Left lobe of liver (tissue), 2 donors: ENCODE results near the gene ADIG. TPM values are rescaled to one million over a fixed set of nuclear protein-coding genes. Genes with fewer than 3 reads are reported as not detected.

Source experiments
- ATAC-seq: fragments of 200-7000 bp; cut with Tn5 transposase; one replicate; pipeline ENCODE4 v1.9.1; 2020; ENCODE audit warnings: mild to moderate bottlenecking, moderate library complexity
- DNase-seq: peaks from one replicate; pipeline ENCODE4 v3.0.0-alpha.2; 2020; ENCODE audit warnings: low spot score
- total RNA-seq: library from RNA; stranded (reverse); gene quantifications from one replicate; pipeline ENCODE4 v1.2.1, GENCODE V29; 2021
- donor health status: DM: no; HTN: no; CAD: no; lungs with moderate emphysema.
- donor health status: DM: no; HTN: yes; CAD: no.

ADIG gene
- total RNA-seq, 1 donor from 2014 or later = not detected

DNA sequence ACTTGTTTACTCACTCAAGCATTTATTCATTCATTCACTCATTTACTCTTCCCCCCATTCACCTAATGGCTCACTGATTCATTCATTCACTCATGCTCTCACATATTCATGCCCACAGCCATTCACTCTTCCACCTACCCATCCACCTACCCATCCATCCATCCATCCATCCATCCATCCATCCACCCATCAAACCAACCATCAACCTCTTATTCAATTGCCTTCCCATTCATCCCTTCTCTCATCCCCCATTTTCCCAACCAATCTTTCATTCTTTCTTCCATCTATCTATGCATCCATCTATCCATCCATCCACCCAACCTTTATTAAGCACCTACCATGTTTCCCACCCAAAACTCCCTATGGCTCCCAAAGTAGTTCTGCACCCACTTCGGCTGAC lies 19.1 kb downstream of the ADIG start:
- no peak for DNase-seq
- ATAC-seq = no peak

DNA sequence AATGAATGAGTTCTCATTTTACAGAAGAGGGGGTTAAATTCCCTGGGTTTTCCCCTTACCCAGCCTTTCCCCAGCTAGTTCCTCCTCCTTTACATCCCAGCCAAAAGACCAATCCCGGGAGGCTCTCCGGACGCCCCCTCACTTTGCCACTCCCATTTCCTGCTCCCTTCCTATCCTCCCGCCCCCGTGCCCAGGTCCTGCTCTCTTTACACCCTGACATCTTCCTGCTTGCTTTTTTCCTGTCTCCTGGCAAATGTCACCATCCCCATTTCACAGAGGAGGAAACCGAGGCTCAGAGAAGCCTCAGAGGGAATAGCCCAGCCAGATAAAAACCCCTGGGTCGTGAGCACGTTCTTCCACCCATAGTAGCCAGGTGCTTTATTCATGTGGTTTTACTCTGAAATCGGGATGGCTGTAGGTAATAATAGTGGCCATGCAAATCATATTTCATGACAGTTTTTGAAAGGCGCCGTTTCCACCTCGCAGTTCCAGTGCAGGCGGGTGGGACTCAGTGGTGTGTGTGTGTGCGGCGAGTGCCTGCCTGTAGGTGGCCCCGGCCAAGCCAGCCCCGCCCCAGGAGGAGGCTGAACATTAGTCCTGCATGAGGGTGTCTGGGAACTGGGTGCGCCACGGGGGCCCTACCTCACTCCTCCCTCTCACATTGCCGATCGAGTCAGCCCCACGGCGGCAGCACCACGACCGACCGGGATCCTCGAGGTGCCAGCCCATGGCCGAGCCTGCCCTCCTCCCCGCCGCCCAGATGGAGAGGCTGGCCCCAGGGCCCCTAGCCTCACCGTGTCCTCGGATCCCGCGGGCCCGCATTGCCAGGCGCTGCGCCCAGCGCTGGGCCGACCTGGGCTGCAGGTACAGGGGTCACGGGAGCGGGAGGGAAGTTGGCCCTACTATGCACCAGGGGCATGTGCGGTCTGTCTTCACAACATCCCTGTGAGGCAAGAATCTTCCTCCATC lies 20.5 kb downstream of the ADIG start, which contains the start of gene ARHGAP40:
Gene ARHGAP40, plus strand, starts transcription at position 594 of the 969 bp plus-strand sequence.
- no peak for DNase-seq
- peak; percentile 23 for ATAC-seq

DNA sequence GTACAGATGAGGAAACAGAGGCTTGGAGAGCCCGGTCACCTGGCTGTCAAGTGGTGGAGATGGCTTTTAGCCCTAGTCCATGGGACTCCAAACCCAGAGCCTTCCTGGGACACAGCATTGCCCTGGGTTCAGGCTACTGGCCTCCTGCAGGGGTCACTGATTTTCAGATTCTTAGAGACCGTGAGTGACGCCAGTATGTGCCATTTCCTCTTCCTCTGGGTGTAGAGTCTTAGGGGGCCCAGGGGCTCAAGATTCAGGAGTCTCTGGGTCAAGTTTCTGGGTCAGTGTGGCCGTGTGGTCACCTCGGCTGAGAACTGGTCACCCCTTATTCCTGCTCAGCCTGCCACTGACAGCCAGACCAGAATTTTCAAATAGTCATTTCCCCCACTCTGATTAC lies 21.2 kb downstream of the ADIG start:
- no peak for DNase-seq
- ATAC-seq = no peak

DNA sequence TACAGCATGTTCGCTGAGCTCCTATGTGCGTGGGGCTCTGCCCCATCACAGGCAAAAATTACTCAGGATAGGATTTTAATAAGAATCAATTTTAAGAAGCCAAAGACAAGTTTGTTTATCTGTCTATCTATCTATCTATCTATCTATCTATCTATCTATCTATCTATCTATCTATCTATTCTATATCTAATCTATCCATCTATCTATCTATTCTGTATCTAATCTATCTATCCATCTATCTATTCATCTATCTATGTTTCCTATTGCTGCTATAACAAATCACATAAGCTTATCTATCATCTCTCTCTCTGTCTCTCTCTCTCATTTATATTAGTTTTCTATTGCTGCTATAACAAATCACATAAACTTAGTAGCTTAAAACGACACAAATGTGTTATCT lies 22.3 kb downstream of the ADIG start:
- DNase-seq (no peak), ATAC-seq (no peak)

DNA sequence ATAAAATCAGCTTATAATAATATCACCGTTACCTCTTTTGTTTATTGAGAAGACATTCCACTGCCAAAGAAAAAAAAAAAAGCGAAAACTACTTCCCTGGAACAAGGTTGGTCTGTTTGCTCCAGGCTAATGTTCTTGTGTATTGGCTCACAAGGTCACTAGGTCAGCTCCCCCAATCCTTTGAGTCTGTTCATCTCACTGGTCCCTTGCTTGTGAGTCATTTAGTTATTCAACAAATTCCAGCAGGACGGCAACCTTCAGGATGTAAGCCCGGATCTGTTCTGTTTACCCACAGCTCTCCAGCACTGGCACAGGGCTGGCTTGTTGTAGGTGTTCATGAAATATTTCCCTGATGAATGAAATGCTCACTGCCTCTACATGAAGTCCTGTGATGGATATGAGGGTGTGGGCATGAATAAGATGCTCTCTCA lies 23.9 kb downstream of the ADIG start:
- ATAC-seq = no peak
- no peak for DNase-seq

DNA sequence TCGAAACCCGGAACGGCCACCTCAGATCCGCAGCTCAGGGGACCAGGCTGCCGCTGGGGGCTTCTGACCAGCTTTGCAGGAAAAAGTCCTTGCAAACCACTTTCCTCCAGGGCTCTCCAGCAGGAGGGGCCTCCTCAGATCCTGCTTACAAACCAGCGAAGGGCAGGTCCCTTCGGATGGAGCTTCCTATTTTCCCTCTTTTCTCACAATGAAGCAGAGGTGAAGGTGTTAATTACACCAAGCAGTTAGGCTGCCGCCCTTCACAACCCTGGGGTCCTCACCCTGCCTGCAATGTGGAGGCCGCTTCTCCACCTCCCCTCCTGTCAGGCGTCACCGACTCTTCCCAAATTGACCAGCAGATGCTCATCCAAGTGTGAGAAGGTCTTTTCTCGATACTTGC lies 26.4 kb downstream of the ADIG start:
- no peak for DNase-seq

DNA sequence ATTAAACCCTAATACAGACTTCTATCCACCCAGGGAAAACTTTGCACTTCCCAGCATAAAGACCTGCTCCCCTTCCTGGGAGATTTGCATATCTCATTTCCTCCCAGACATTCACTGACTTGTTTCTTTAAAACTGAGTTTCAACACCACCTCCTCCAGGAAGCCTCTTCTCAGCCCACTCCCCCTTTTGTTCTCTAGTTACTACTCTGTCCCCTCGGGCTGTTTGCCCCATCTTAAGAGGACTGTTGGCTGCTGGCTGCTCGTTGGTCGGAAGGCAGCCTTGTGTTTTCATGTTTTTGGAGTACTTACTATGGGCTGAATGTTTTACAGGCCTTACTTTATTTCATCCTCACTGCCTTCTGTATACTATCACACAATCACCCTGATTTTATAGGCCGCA lies 27.2 kb downstream of the ADIG start:
- no peak for ATAC-seq

More for the DNA sequence above, 26.4 kb downstream of the ADIG start:
- no peak for ATAC-seq

DNA sequence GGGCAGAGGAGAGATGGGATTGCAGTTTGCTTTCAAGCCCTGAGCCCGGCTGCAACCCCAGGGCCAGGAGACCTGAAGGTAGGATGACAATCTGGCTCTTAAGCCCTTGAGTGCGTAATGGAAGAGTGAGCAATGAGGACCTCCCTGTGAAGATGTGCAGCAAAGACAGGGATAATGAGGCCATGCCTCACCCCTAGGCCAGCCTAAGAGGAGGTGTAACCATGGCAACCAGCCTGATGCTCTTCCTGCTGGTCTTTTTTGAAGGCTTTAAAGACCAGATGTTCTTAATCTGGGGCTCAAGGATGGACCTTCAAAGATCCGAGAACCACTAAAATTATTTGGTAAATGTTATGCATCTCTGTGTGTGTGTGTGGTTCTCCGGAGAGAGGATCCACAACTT lies 28.8 kb downstream of the ADIG start:
- no peak for ATAC-seq

More for the DNA sequence above, 27.2 kb downstream of the ADIG start:
- no peak for DNase-seq

DNA sequence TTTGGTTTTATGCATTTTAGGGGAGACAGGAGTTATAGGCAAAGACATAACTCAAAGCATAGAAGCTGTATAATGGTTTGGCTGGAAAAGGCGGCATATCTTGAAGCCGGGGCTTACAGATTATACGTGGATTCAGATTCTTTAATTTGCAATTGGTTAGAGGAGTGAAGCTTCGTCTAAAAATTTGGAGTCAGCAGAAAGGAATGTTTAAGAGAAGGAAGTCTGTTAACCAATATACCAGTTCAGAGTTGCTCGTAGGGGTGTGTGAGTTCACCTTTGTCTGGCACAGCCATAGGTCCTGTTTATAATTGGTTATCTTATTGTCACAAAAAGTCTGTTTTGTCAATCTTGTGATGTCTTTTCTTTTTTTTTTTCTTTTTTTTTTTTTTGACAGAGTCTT lies 29.5 kb downstream of the ADIG start:
- no peak for DNase-seq
- no peak for ATAC-seq

More for the DNA sequence above, 28.8 kb downstream of the ADIG start:
- DNase-seq = no peak

DNA sequence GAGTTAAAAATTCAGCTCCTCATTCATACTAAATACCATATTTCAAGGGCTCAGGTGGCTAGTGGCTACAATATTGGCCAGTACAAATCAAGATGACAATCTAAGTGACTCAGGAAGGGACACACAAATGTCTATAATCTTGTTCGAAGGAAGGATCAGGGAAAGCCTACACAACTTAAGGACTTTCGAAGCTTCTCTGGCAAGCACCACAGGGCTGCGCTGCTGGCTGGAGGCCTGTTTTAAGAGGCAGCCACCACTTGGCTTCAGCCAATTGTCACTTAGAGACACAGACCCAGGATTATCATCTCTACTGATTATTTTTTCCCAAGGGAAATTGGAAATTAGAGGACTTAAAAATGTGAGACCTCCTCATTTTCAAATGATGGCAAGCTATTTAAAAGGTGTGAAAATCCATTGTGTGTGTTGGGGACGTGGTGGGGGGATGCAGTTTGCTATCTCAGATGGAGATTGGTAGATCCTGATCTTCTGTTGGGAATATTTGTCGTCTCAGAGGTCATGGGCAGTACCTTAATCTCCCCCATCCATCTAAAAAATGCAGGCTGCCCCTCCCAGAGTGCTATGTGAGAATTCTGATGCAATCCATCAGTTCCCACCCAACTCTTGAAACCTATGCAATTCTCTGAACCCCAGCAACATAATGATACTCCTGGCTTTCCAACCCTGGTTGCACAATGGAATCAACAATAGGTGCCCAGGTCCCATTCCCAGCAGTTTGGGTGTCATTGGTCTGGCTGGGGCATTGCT lies 31.9 kb downstream of the ADIG start:
- DNase-seq (no peak), ATAC-seq (no peak)

DNA sequence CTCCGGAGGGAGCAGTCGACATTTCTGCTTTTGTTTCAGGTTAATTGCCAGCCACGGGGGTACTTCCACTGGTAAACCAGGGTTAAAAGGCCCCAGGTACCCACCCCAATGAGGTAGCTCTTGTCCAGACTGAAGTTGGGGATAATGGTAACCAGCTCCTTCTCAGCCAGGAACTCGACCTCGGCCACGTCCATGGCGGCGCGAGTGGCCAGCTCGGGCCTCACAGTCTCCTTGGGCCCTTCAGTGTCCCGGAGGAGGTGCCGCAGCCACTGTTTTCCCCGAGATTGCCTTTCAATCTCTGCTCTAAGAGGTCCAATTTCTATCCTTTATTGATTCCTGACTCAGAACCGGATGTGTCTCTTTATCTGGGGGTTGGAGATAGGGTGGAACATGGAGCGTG lies 34.3 kb downstream of the ADIG start:
- no peak for ATAC-seq
- DNase-seq = no peak

DNA sequence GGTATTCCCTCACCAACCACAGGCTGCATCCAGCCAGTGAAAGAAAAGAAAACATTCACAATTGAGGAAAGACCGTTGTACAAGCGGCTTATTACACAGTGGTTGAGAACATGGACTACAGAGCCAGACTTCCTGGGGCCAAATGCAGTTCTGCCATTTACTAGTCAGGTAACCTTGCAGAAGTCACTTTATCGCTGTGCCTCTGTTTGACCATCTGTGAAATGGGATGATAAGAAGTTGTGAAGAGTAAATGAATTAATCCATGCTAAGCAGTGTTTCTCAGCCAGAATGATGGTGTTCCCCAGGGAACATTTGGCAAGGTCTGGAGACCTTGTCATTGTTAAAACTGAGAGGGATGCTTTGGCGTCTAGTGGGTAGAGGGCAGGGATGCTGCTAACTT lies 35.5 kb downstream of the ADIG start:
- ATAC-seq (no peak), DNase-seq (no peak)

DNA sequence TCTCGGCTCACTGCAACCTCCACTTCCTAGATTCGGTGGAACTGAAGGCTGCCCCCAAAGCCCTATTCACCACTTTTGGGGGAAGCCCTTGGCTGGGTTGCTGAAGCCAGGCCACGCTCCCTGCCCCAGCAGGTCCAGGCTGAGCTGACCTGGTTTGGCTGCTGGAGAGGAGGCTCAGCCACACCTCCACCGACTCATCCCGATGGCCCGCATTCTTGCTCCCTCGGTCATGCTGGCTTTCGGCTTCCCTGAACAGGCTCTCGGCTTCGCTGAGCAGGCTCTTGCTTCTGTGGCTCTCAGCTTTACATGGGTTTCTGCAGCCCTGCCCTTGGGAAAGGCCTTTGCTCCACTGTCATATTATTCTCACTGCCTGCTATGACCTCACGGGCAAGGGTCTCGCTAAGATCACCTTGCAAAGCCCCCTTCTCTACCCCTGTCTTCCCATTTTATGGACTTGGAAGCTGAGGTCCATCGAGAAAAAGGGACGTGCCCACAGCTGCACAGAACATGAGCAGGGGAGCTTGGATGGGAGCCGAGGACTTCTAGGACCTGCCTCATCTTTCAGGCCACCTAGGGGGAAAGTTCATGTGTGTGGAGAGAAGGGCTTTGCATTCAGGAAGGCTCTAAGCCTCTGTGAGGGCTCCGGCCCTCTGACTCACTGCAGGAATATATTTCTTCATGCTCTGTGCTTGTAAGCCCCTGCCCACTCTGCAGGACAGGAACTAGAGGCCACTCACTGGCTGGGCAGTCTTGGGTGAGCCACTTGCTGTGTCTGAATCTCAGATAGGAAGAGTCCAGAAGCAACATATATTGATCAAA lies 36.2 kb downstream of the ADIG start:
- DNase-seq (no peak), ATAC-seq (no peak)

DNA sequence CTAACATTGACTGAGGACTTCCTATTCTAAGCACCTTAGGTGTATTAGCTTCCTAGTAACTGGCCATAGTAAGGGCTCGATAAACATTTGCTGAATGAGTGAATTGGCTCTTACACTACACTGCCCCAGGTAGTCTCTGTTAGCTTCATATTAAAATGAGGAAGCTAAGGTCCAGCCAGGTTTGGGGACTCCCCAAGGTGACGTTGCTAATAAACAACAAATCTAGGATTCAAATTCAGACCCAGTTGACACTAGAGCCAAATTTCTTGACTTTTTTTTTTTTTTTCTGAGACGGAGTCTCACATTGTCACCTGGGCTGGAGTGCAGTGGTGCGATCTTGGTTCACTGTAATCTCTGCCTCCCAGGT lies 36.8 kb downstream of the ADIG start:
- DNase-seq (no peak), ATAC-seq (no peak)

DNA sequence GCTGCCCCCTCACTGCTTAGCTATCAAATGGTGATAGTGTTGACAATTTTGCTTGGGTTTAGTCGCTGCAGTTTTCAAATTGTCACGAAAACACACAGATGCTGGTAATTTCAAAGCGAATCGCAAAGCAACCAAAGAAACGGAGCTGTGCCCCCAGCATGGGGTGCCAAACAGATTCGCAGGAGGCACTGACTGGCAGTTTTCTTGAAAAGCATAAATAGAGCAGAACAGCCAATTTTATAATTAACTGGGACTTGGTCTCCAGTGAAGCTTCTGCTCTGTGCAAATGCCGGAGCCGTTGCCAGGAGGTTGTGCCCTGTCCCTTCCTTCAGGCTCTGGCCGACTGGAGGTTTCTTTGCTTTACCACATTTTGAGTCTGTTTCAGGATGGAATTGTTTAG lies 39.4 kb downstream of the ADIG start:
- no peak for DNase-seq
- no peak for ATAC-seq

DNA sequence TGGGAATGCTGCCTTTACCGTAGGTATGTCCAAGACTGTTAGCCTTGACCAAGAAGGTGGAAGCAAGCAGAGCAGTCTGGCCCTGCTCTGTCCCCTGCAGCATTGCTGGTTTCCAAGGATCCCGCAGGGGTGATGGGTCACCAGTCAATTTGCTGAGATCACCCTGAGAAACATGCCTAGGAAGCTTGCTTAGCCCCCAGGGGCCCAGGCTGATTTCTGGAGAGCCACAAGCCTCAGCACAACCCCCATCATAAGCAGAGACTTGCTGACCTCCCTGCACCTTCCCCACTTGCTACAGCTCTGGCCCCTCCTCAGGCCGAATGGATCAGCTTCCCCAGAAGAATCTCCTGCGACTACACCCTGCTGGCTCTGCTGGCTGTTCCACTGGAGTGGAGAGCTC lies 42.1 kb downstream of the ADIG start:
- ATAC-seq = no peak
- DNase-seq = no peak

DNA sequence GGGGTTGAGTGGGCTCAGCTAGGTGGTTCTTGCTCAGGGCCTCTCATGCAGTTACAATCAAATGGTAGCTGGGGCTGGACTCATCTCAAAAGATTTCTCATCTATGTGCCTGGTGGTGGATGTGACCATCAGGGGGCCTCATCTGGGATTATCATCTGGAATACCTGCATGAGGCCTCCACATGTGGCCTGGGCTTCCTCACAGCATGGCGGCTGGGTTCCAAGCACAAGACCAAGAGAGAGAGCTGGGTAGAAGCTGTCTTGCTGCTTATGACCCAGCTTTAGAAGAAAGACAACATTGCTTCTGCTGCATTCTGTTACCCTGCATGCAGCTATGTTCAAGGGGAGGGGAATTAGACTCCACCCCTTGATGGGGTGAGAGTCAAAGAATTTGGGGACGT lies 43.1 kb downstream of the ADIG start:
- no peak for ATAC-seq
- no peak for DNase-seq

DNA sequence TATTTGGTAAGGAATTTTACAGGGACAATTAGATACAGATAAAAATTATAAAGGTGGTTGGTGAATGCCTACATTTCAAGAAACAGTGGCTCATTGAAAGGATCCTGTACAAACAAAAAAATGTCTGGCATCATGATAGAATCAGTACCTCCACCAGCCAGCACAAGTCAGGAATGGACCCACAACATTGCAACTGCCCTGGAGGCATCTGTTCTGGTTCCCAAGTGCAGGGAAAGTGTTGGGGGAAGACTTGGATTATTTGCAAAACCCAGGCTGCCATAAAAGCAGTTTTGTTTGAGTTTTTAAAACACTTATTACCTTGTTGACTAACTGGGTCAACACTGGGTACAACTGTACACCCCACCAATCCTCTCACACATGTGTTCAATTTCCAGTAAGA lies 44.9 kb downstream of the ADIG start:
- no peak for ATAC-seq
- no peak for DNase-seq

DNA sequence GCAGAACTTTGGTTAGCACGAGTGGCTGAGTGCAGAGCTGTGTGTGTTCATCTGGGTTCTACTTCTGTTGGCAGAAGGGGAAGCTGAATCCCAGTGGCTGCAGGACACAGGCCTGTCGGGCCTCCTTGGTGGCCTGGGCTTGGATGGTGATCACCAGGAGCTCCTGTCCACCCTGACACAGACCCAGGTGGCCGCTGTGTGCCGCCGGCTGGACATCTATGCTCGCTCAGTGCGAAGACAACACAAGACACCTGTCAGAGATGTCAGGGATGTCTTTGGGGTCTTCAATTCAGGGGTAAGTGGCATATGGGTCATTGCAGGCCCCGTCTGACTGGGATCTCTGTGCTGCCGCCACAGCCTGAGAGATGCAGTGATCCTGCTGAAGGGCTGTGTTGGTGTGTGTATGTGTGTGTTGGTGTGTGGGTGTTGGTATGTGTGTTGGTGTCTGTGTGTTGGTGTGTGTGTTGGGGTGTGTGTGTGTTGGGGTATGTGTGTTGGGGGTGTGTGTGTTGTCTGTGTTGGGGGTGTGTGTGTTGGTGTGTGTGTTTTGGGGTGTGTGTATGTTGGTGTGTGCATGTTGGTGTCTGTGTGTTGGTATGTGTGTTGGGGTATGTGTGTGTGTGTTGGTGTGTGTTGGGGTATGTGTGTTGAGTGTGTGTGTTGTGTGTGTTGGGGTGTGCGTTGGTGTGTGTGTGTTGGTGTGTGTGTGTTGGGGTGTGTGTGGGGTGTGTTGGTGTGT lies 46.1 kb downstream of the ADIG start:
- no peak for DNase-seq

More for the DNA sequence above, 46.1 kb downstream of the ADIG start:
- ATAC-seq = no peak
